B cell (primary cell): ENCODE data around the gene VAMP8. TPM values are rescaled to one million over a fixed set of nuclear protein-coding genes. Genes with fewer than 3 reads are reported as not detected.

Experiments used
- ATAC-seq: fragments of 200-7000 bp; cut with Tn5 transposase; one replicate; pipeline ENCODE4 v1.10.0; 2021; ENCODE audit warnings: low read depth, mild to moderate bottlenecking, moderate number of reproducible peaks, moderate library complexity
- CTCF ChIA-PET: fragments of 350-600 bp; sonication (Branson Sonifier 250); formaldehyde crosslinking; loops from one replicate; lab custom pipeline; 2021; ENCODE audit warnings: antibody characterized with exemption, inconsistent platforms; lab: Charles Lee
- POLR2A ChIA-PET: fragments of 350-600 bp; sonication (Branson Sonifier 250); formaldehyde crosslinking; loops from one replicate; lab custom pipeline; 2021; ENCODE audit warnings: antibody characterized with exemption; lab: Charles Lee
- DNase-seq: peaks from one replicate; pipeline ENCODE4 v3.0.0; 2013
- H2AFZ ChIP-seq: 2 replicates; pipeline ENCODE4 v1.6.1; 2012; ENCODE audit warnings: mild to moderate bottlenecking, low read depth, low read length; ENCODE audit not compliant: insufficient read depth, poor library complexity, severe bottlenecking
- H3K27ac ChIP-seq, 2 donors: 1 replicate in 1 of 2; 2 replicates in 1 of 2; pipeline ENCODE4 v1.5.1; 2012 to 2013; ENCODE audit warnings: low read length in 2 of 2, mild to moderate bottlenecking in 2 of 2, moderate library complexity in 1 of 2
- H3K27me3 ChIP-seq, 4 experiments: fragments of 200-600 bp in 1 of 4; sonication (generic) in 1 of 4; replicated peaks in 1 of 4; 1 replicate in 2 of 4; 2 replicates in 2 of 4; pipeline versions ENCODE4 v1.6.1 to v1.7.0; 2013 to 2016; ENCODE audit warnings: low read length in 3 of 4, mild to moderate bottlenecking in 2 of 4, mixed read lengths in 1 of 4, moderate library complexity in 1 of 4; ENCODE audit not compliant: insufficient read depth in 4 of 4, control insufficient read depth in 3 of 4; ENCODE audit errors: control extremely low read depth in 1 of 4
- H3K36me3 ChIP-seq, 2 experiments: replicated peaks in 1 of 2; 1 replicate in 1 of 2; 2 replicates in 1 of 2; pipeline versions ENCODE4 v1.6.1 to v1.7.1; 2013; ENCODE audit warnings: low read length in 1 of 2; ENCODE audit not compliant: insufficient read depth in 2 of 2, control insufficient read depth in 1 of 2; ENCODE audit errors: control extremely low read depth in 1 of 2, extremely low read depth in 1 of 2
- H3K4me1 ChIP-seq, 2 donors: fragments of 200-600 bp in 1 of 2; sonication (generic) in 1 of 2; 1 replicate in 1 of 2; 2 replicates in 1 of 2; pipeline versions ENCODE4 v1.5.1 to v1.6.1; 2013 to 2017; ENCODE audit warnings: low read length in 2 of 2; ENCODE audit not compliant: control insufficient read depth in 2 of 2, insufficient read depth in 2 of 2
- H3K4me2 ChIP-seq: replicated peaks from 2 replicates; pipeline ENCODE3; 2012; ENCODE audit warnings: mild to moderate bottlenecking, low read depth, low read length; ENCODE audit not compliant: poor library complexity, severe bottlenecking
- H3K4me3 ChIP-seq, 5 experiments: fragments of 200-600 bp in 1 of 5; sonication (generic) in 1 of 5; 1 replicate in 3 of 5; 2 replicates in 2 of 5; pipeline versions ENCODE4 v1.5.1 to v1.7.0; 2011 to 2016; ENCODE audit warnings: low read length in 4 of 5, mild to moderate bottlenecking in 4 of 5, low read depth in 2 of 5, control low read depth in 1 of 5, moderate library complexity in 1 of 5; ENCODE audit not compliant: insufficient read depth in 1 of 5; ENCODE audit errors: control extremely low read depth in 1 of 5, extremely low read depth in 1 of 5
- H3K79me2 ChIP-seq: fragments of 200-600 bp; sonication (generic); one replicate; pipeline ENCODE4 v1.6.0; 2016; ENCODE audit warnings: low read length; ENCODE audit not compliant: control insufficient read depth, insufficient read depth
- H3K9ac ChIP-seq: fragments of 200-600 bp; sonication (generic); 2 replicates; pipeline ENCODE4 v1.6.1; 2017; ENCODE audit warnings: mild to moderate bottlenecking, low read length, moderate library complexity
- H3K9me3 ChIP-seq, 3 donors: one replicate each; pipeline versions ENCODE4 v1.6.1 to v1.7.1; 2013; ENCODE audit warnings: low read length in 2 of 3; ENCODE audit not compliant: control insufficient read depth in 2 of 3, insufficient read depth in 1 of 3; ENCODE audit errors: control extremely low read depth in 1 of 3
- H4K20me1 ChIP-seq: 2 replicates; pipeline ENCODE4 v1.6.0; 2012; ENCODE audit warnings: mild to moderate bottlenecking, low read length; ENCODE audit not compliant: insufficient read depth, control insufficient read depth, poor library complexity, severe bottlenecking
- H3K27ac Mint-ChIP-seq: one replicate; pipeline ENCODE4 v1.8.0; 2021; ENCODE audit warnings: mixed read lengths
- H3K27me3 Mint-ChIP-seq: one replicate; pipeline ENCODE4 v1.8.0; 2021; ENCODE audit warnings: mixed read lengths
- H3K4me1 Mint-ChIP-seq: one replicate; pipeline ENCODE4 v1.8.0; 2021; ENCODE audit warnings: mixed read lengths
- H3K4me3 Mint-ChIP-seq: one replicate; pipeline ENCODE4 v1.8.0; 2021; ENCODE audit warnings: mixed read lengths
- H3K9me3 Mint-ChIP-seq: one replicate; pipeline ENCODE4 v1.8.0; 2022; ENCODE audit warnings: mixed read lengths; ENCODE audit not compliant: insufficient read depth
- CTCF ChIP-seq: fragments of 200-600 bp; IDR thresholded peaks from one replicate; pipeline ENCODE4 v1.8.0; 2022; ENCODE audit warnings: antibody characterized with exemption, mild to moderate bottlenecking
- EZH2 ChIP-seq: IDR thresholded peaks from 2 replicates; pipeline ENCODE4 v1.6.1; 2012; ENCODE audit warnings: borderline replicate concordance, low read depth, mild to moderate bottlenecking, moderate library complexity, low read length; ENCODE audit not compliant: insufficient read depth, poor library complexity, severe bottlenecking
- WGBS: methylation state at CpG from one replicate; pipeline ENCODE4 v1.1.5; 2013; ENCODE audit warnings: missing lambda C conversion rate; ENCODE audit not compliant: insufficient coverage; 5-methylcytosine and 5-hydroxymethylcytosine counted together
- intact Hi-C: fragments of 100-400 bp; cut with micrococcal nuclease; formaldehyde crosslinking; loops from one replicate; pipeline ENCODE4 v1.10.0; 2022
- polyA plus RNA-seq: library from polyadenylated mRNA; depleted of rRNA; stranded (reverse); fragments of >200 nt; gene quantifications from 2 replicates; pipeline ENCODE4 v1.2.3, GENCODE V29; 2012
- total RNA-seq, 2 donors: library from RNA; stranded (reverse); fragments of 120-200 nt in 1 of 2; gene quantifications; 1 replicate in 1 of 2; 2 replicates in 1 of 2; pipeline versions ENCODE4 v1.2.3 to v1.2.4, GENCODE V29; 2013 to 2022

VAMP8 gene
- total and polyA plus RNA-seq, 2 donors (not counting 1 experiment from before 2014, with no cell fraction given): 68.7 to 73.8 TPM

- peaks cover 34% of the 10 kb centered on the region for H3K4me1 Mint-ChIP-seq
- TF ChIP-seq EZH2 (no peak), CTCF (no peak)
- ChIA-PET POLR2A (interaction anchor here (0.6 to 1.0 kb wide), 3 partner anchors 39 to 63 kb away, joined by 3 to 4 read pairs (median 3); partner anchors contain the start of gene MAT2A), CTCF (interaction anchor here (1.1 to 1.9 kb wide), 6 partner anchors 10 to 57 kb away, joined by 3 to 7 read pairs (median 4); no protein-coding TSS in a partner anchor)
- peak overlapping the region; percentile 90 for H3K4me3 Mint-ChIP-seq
- intact Hi-C loops: loop anchor here (5.0 kb wide), 1 partner anchor 209 kb away; no protein-coding TSS in a partner anchor
- peaks cover 0 to 32% of the 10 kb centered on the region in 2 experiments for H3K36me3 ChIP-seq
- peak overlapping the region; percentile 80 for H3K4me2 ChIP-seq
- no peaks in the 10 kb centered on the region for H3K9me3 Mint-ChIP-seq
- H3K4me1 ChIP-seq: peaks cover 24 to 34% of the 10 kb centered on the region in 2 donors
- H3K9ac ChIP-seq: peak overlapping the region; percentile 71
- 96% methylated on average over 4 of the region's 6 CpGs for WGBS
- peaks cover 24% of the 10 kb centered on the region for H4K20me1 ChIP-seq
- H3K27ac Mint-ChIP-seq: peak overlapping the region; percentile 89
- ATAC-seq: no peak
- no peak for DNase-seq
- H2AFZ ChIP-seq: no peak overlapping the region
- H3K27me3 ChIP-seq: no peaks in the 10 kb centered on the region
- no peaks in the 10 kb centered on the region for H3K27me3 Mint-ChIP-seq
- H3K79me2 ChIP-seq: peaks cover 31% of the 10 kb centered on the region
- H3K9me3 ChIP-seq: no peaks in the 10 kb centered on the region
- peak overlapping the region in 1 of 2 donors; percentile 74 for H3K27ac ChIP-seq
- peak overlapping the region in 1 of 5 experiments; percentile 86 for H3K4me3 ChIP-seq
These were observed 23.8 kb downstream of the VAMP8 start for GRCh38 chr2:85600951-85601770.
